ENCODE results near the gene GPSM3.
"Not testable (repeated sequence)": the region's sequence is repeated elsewhere in the genome, so short reads cannot be mapped to it uniquely, and the experiment has no call there.

Gene GPSM3

DNA sequence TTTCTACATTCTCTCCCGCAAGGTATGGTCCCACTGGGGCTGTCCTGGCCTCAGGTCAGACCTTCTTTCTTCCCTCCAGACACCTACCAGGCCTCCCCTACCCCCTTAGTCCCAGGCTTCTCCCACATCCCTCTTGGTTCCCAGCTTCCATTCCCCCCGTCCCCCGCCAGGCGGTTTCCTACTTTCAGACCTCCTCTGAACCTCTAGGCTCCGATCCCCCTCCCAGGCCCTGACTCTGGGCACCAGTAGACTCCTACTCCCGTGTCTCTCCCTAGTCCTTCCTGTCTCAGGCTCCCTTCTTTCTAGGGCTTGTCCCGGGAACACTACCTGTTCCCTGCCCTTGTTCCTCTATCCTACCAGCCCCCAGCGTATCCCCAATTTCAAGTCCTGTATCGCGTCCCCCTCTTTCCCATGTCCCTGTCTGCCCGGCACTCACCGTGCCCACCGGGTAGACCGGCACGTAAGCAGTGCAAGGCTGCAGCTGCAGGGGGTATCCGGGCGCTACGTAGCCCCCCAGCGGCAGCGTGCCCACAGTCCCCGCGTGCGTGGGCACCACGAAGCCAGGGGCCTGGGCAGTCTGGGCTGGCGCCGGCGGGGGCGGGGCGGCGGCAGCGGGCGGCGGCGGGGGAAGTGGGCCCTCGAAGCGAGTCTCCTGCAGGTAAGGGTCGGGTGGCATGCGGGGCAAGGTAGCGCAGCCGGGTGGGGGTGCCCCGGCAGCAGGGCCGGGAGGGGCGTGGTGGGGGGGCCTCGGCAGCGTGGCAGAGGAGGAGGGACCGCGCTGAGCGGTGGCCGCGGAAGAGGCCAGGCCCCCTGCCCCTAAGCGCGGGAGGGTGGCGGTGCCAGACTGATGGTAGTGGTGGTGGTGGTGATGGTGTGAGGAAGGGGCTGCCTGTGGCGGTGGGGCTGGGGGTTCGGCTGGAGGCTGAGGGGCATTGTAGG, 42.2 kb downstream of the GPSM3 start:
- DNase-seq, result no peak

DNA sequence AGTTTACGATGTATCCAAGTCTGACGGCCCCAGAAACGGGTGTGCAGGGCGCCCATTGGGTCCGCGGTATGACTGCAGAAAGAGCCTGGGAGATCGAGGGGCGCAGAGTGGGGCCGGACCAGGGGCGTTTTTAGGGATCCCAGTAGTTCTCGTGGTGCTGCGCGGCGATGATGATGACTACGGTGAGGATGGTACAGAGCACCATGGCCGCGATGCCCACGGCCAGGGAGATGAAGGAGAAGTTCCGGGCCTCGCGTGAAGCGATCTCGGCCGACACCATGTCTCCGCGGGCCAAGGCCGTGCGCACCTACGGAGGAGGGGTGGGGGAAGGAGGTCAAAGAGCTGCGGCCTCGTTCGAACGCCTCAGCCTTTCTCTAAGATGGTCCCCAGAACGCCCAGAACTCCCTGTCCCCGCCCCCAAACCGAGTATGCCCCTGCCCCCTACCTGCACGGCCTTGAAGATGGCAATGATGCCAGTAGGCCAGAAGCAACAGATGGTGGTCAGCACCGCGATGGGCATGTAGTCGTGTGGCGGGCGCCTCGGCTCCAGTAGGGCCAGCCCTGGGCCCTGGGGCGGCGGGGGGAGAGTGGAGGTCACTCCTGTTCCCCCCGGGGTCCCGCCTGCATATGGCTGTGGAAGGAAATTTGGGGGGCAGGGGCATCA, 43.2 kb downstream of the GPSM3 start:
- DNase-seq, result no peak

GRCh38 chr6:32148289-32149091, 44.0 kb downstream of the GPSM3 start:
- no peak for DNase-seq

GRCh38 chr6:32147401-32148132, 44.9 kb downstream of the GPSM3 start:
- DNase-seq, result no peak

GRCh38 chr6:32146687-32147086, 45.8 kb downstream of the GPSM3 start:
- DNase-seq, result no peak

- DNase-seq, result no peak
These were observed 46.2 kb downstream of the GPSM3 start for GRCh38 chr6:32146287-32146686.

DNA sequence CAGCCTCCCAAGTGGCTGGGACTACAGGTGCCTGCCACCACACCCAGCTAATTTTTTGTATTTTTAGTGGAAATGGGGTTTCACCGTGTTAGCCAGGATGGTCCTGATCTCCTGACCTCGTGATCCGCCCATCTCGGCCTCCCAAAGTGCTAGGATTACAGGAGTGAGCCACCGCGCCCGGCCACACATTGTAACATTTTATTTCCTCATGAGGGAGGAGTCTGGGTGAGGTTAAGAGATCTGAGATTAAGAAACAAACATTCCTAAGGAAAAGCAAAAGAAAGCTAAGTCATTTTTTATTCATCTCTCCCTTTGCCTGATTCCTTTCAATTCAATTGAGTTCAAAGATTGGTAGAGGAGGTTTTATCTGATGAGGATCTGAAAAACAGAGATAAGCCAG, 48.2 kb downstream of the GPSM3 start:
- DNase-seq, result not testable (repeated sequence)

Data from RPMI8226 (cell line).